K562 (cell line): ENCODE results near the gene UBA7. TPM values are rescaled to one million over a fixed set of nuclear protein-coding genes. Genes with fewer than 3 reads are reported as not detected.

Experiments used
- ESRRB ChIP-seq: fragments of 250-450 bp; sonication (Bioruptor Pico); IDR thresholded peaks from 2 replicates; pipeline ENCODE4 v1.5.0; 2020; ENCODE audit warnings: mild to moderate bottlenecking, moderate library complexity, borderline replicate concordance
- EWSR1 ChIP-seq: fragments of 450-650 bp; IDR thresholded peaks from 2 replicates; pipeline ENCODE4 v1.6.1; 2018; ENCODE audit warnings: borderline replicate concordance, mild to moderate bottlenecking, low read depth, moderate library complexity; ENCODE audit not compliant: partially characterized antibody
- GATA2 ChIP-seq: sonication (generic); formaldehyde crosslinking; IDR thresholded peaks from 2 replicates; pipeline ENCODE4 v1.4.0; 2020; ENCODE audit warnings: mild to moderate bottlenecking, missing genetic modification reagents
- MGA ChIP-seq: fragments of 450-650 bp; IDR thresholded peaks from 2 replicates; pipeline ENCODE4 v1.6.1; 2016; ENCODE audit warnings: mild to moderate bottlenecking, moderate library complexity
- NELFE ChIP-seq: IDR thresholded peaks from 2 replicates; pipeline ENCODE4 v1.6.1; 2011; ENCODE audit warnings: mild to moderate bottlenecking; ENCODE audit not compliant: insufficient read depth, insufficient read length
- STAT6 ChIP-seq: sonication (generic); formaldehyde crosslinking; IDR thresholded peaks from 2 replicates; pipeline ENCODE4 v1.8.1; 2023; ENCODE audit warnings: mild to moderate bottlenecking, missing genetic modification reagents
- ZNF778 ChIP-seq: fragments of 450-650 bp; formaldehyde crosslinking; IDR thresholded peaks from 2 replicates; pipeline ENCODE4 v1.4.0; 2020; ENCODE audit warnings: mild to moderate bottlenecking, moderate library complexity
- polyA plus RNA-seq, 8 experiments: library from polyadenylated mRNA; depleted of rRNA in 4 of 8; stranded (reverse) in 5 of 8; unstranded in 3 of 8; fragments of >200 nt; fragmentation: Nextera tagmentation in 2 of 8; fragmentation: Illumina TruSeq in 1 of 8; extraction: Ambion mirVana in 2 of 8; extraction: Trizol in 1 of 8; gene quantifications; 2 replicates each; pipeline versions ENCODE4 v1.2.1 to v1.2.3, GENCODE V29; 2011 to 2014; ENCODE audit warnings: inconsistent platforms in 1 of 8, missing spikeins in 1 of 8
- total RNA-seq, 7 experiments: library from RNA; depleted of rRNA in 6 of 7; stranded (reverse); fragments of >200 nt in 6 of 7; fragmentation: Illumina TruSeq in 2 of 7; extraction: Trizol in 2 of 7; gene quantifications; 2 replicates each; pipeline versions ENCODE4 v1.2.1 to v1.2.3, GENCODE V29; 2011 to 2021; ENCODE audit warnings: low replicate concordance in 1 of 7
- TF ChIP-seq, protein P1 (sequence below), 2 experiments: fragments of 450-650 bp in 1 of 2; IDR thresholded peaks; 2 replicates each; pipeline ENCODE4 v1.6.1; 2011 to 2017; ENCODE audit warnings: low read depth in 2 of 2, antibody characterized with exemption in 1 of 2, borderline replicate concordance in 1 of 2, low read length in 1 of 2, mild to moderate bottlenecking in 1 of 2, mixed read lengths in 1 of 2; ENCODE audit not compliant: control insufficient read depth in 1 of 2

The UBA7 gene
- total and polyA plus RNA-seq, 9 of the 15 experiments (the other 6 are each of a cell fraction or from before 2014, with no cell fraction given), result 0.17 to 3.3 (median 2.0) TPM

DNA sequence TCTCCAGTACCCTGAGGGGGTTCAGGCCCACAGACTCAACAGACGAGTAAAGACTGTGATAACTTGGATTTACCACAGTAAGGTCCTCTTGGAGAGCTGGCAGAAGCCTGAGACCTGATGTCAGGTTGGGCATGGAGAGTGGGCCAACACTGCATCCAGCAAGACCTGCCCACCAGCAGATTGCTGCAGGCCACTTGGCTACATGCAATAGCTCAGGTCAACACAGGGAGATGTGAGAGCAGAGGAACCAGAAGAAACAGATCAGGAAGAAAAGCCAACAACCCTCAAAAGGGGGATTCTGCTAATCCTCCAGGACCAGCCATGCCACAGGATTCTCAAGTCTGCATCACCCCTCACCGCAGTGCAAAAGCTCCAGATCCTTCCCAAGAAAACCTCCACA, 25.7 kb downstream of the UBA7 start (continued):
- no peak for TF ChIP-seq MGA
- no peak for TF ChIP-seq GATA2 (CRISPR knock-in tag)
- TF ChIP-seq, protein P1, sequence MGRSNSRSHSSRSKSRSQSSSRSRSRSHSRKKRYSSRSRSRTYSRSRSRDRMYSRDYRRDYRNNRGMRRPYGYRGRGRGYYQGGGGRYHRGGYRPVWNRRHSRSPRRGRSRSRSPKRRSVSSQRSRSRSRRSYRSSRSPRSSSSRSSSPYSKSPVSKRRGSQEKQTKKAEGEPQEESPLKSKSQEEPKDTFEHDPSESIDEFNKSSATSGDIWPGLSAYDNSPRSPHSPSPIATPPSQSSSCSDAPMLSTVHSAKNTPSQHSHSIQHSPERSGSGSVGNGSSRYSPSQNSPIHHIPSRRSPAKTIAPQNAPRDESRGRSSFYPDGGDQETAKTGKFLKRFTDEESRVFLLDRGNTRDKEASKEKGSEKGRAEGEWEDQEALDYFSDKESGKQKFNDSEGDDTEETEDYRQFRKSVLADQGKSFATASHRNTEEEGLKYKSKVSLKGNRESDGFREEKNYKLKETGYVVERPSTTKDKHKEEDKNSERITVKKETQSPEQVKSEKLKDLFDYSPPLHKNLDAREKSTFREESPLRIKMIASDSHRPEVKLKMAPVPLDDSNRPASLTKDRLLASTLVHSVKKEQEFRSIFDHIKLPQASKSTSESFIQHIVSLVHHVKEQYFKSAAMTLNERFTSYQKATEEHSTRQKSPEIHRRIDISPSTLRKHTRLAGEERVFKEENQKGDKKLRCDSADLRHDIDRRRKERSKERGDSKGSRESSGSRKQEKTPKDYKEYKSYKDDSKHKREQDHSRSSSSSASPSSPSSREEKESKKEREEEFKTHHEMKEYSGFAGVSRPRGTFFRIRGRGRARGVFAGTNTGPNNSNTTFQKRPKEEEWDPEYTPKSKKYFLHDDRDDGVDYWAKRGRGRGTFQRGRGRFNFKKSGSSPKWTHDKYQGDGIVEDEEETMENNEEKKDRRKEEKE (IDR thresholded peaks at IDR 0.05; ENCODE audit: borderline replicate concordance in 1 of 2, control insufficient read depth in 1 of 2, low read depth in 2 of 2, low read length in 1 of 2), result no peak
- TF ChIP-seq ESRRB (CRISPR knock-in tag), result no peak
- TF ChIP-seq ZNF778, result no peak
- no peak for TF ChIP-seq EWSR1
- TF ChIP-seq STAT6, result no peak
- TF ChIP-seq NELFE, result no peak
